BJ (cell line): ENCODE measurements around the gene DNAI4. TPM values are rescaled to one million over a fixed set of nuclear protein-coding genes. Genes with fewer than 3 reads are reported as not detected.

ENCODE experiments used
- CTCF ChIA-PET: fragments of 350-600 bp; formaldehyde crosslinking; extraction: SDS; loops from one replicate; lab custom pipeline; 2021; ENCODE audit warnings: antibody characterized with exemption, inconsistent platforms; lab: Yijun Ruan, JAX
- POLR2A ChIA-PET: fragments of 300-600 bp; sonication (Branson Sonifier 250); formaldehyde crosslinking; extraction: SDS; loops from one replicate; lab custom pipeline; 2021; ENCODE audit warnings: antibody characterized with exemption; lab: Charles Lee
- DNase-seq: peaks from one replicate; pipeline ENCODE4 v3.0.0-alpha.2; 2011; ENCODE audit warnings: low read depth
- H3K27me3 ChIP-seq: 2 replicates; pipeline ENCODE4 v1.6.0; 2011; ENCODE audit warnings: low read length; ENCODE audit not compliant: control insufficient read depth, insufficient read depth
- H3K36me3 ChIP-seq: 2 replicates; pipeline ENCODE4 v1.5.1; 2011; ENCODE audit warnings: low read length; ENCODE audit not compliant: control insufficient read depth, insufficient read depth
- H3K4me3 ChIP-seq: 2 replicates; pipeline ENCODE4 v1.5.1; 2011; ENCODE audit warnings: low read depth, mild to moderate bottlenecking, control low read depth, low read length
- CTCF ChIP-seq: IDR thresholded peaks from 2 replicates; pipeline ENCODE4 v1.5.1; 2011; ENCODE audit warnings: low read depth, mild to moderate bottlenecking, control low read depth, inconsistent platforms, low read length, moderate library complexity; ENCODE audit not compliant: insufficient read depth
- polyA plus RNA-seq: library from polyadenylated mRNA; depleted of rRNA; stranded (reverse); fragments of >200 nt; gene quantifications from 2 replicates; pipeline ENCODE4 v1.2.3, GENCODE V29; 2011

The DNAI4 gene
- polyA plus RNA-seq, 1 experiment: 1.3 TPM

- peaks cover under 1% of the 10 kb centered on the region for H3K36me3 ChIP-seq
Measured at GRCh38 chr1:66943361-66943969, 18.8 kb upstream of the DNAI4 start.

GRCh38 chr1:66940981-66941380 is 16.3 kb upstream of the DNAI4 start:
- no peaks in the 10 kb centered on the region for H3K36me3 ChIP-seq
- ChIA-PET POLR2A (no interaction called here), CTCF (interaction anchor here (0.7 kb wide), 1 partner anchor 358 kb away, joined by 3 read pairs; no protein-coding TSS in a partner anchor)
- no peak for TF ChIP-seq CTCF
- H3K27me3 ChIP-seq: no peaks in the 10 kb centered on the region
- H3K4me3 ChIP-seq: no peak overlapping the region
- DNase-seq: no peak

More at GRCh38 chr1:66943361-66943969, 18.8 kb upstream of the DNAI4 start:
- H3K4me3 ChIP-seq: no peak overlapping the region
- ChIA-PET CTCF (no interaction called here), POLR2A (no interaction called here)
- H3K27me3 ChIP-seq: no peaks in the 10 kb centered on the region
- no peak for DNase-seq
- no peak for TF ChIP-seq CTCF

- H3K4me3 ChIP-seq: no peak overlapping the region
- H3K27me3 ChIP-seq: no peaks in the 10 kb centered on the region
- ChIA-PET CTCF (no interaction called here), POLR2A (no interaction called here)
- no peak for DNase-seq
- TF ChIP-seq CTCF: no peak
- H3K36me3 ChIP-seq: no peaks in the 10 kb centered on the region
Measured at GRCh38 chr1:66938613-66939012, 14.0 kb upstream of the DNAI4 start.

- Histone ChIP-seq H3K4me3 (no peak overlapping the region), H3K36me3 (no peaks in the 10 kb centered on the region), H3K27me3 (no peaks in the 10 kb centered on the region)
- DNase-seq: no peak
- POLR2A ChIA-PET: no interaction called here
- no peak for TF ChIP-seq CTCF
- CTCF ChIA-PET: no interaction called here
Measured at GRCh38 chr1:66937529-66938234, 13.0 kb upstream of the DNAI4 start.

- H3K4me3 ChIP-seq: no peak overlapping the region
- no peak for TF ChIP-seq CTCF
Measured at GRCh38 chr1:66933887-66934700, 9.4 kb upstream of the DNAI4 start.

More at GRCh38 chr1:66933887-66934700, 9.4 kb upstream of the DNAI4 start:
- DNase-seq: no peak
- Histone ChIP-seq H3K36me3 (no peaks in the 10 kb centered on the region), H3K27me3 (no peaks in the 10 kb centered on the region)
- CTCF ChIA-PET: no interaction called here
- POLR2A ChIA-PET: interaction anchor here (0.6 kb wide), 1 partner anchor 1018 kb away, joined by 4 read pairs; no protein-coding TSS in a partner anchor
